CD14-positive monocyte (primary cell): ENCODE data around the gene BANK1. TPM values are rescaled to one million over a fixed set of nuclear protein-coding genes. Genes with fewer than 3 reads are reported as not detected.

ENCODE experiments used
- DNase-seq, 3 donors: peaks; one replicate each; pipeline ENCODE4 v3.0.0-alpha.2; 2011 to 2022
- H2AFZ ChIP-seq: 2 replicates; pipeline ENCODE4 v1.6.0; 2012; ENCODE audit warnings: mild to moderate bottlenecking, low read depth, low read length, inconsistent platforms; ENCODE audit not compliant: insufficient read depth, poor library complexity, severe bottlenecking
- H3K27ac ChIP-seq, 2 donors: 1 replicate in 1 of 2; 2 replicates in 1 of 2; pipeline ENCODE4 v1.5.1; 2012 to 2013; ENCODE audit warnings: low read length in 2 of 2, control low read depth in 1 of 2, inconsistent platforms in 1 of 2, low read depth in 1 of 2, mild to moderate bottlenecking in 1 of 2
- H3K27me3 ChIP-seq, 2 donors: one replicate each; pipeline versions ENCODE4 v1.6.0 to v1.6.1; 2011 to 2013; ENCODE audit warnings: low read length in 2 of 2; ENCODE audit not compliant: control insufficient read depth in 2 of 2, insufficient read depth in 2 of 2
- H3K36me3 ChIP-seq, 2 donors: replicated peaks in 1 of 2; 1 replicate in 1 of 2; 2 replicates in 1 of 2; pipeline versions ENCODE4 v1.5.1 to v1.6.1; 2012 to 2013; ENCODE audit warnings: low read length in 2 of 2, control low read depth in 1 of 2, inconsistent platforms in 1 of 2, mild to moderate bottlenecking in 1 of 2; ENCODE audit not compliant: insufficient read depth in 2 of 2, control insufficient read depth in 1 of 2
- H3K4me1 ChIP-seq, 2 donors: 1 replicate in 1 of 2; 2 replicates in 1 of 2; pipeline versions ENCODE4 v1.5.1 to v1.6.1; 2012 to 2013; ENCODE audit warnings: low read length in 2 of 2, control low read depth in 1 of 2, inconsistent platforms in 1 of 2, mild to moderate bottlenecking in 1 of 2, moderate library complexity in 1 of 2; ENCODE audit not compliant: insufficient read depth in 2 of 2, control insufficient read depth in 1 of 2
- H3K4me2 ChIP-seq: replicated peaks from 2 replicates; pipeline ENCODE3; 2012; ENCODE audit warnings: low read length, moderate library complexity, mild to moderate bottlenecking; ENCODE audit not compliant: poor library complexity, severe bottlenecking; ENCODE audit errors: extremely low read depth
- H3K4me3 ChIP-seq, 3 experiments: fragments of 200-600 bp in 1 of 3; sonication (generic) in 1 of 3; replicated peaks in 1 of 3; 1 replicate in 2 of 3; 2 replicates in 1 of 3; pipeline ENCODE4 v1.5.1; 2011 to 2013; ENCODE audit warnings: low read length in 3 of 3, mild to moderate bottlenecking in 3 of 3, control low read depth in 2 of 3, low read depth in 2 of 3, inconsistent platforms in 1 of 3, moderate library complexity in 1 of 3
- H3K79me2 ChIP-seq: 2 replicates; pipeline ENCODE4 v1.6.0; 2012; ENCODE audit warnings: mild to moderate bottlenecking, control low read depth, inconsistent platforms, low read length, moderate library complexity; ENCODE audit not compliant: insufficient read depth
- H3K9ac ChIP-seq: 2 replicates; pipeline ENCODE4 v1.6.0; 2017; ENCODE audit warnings: low read length, mild to moderate bottlenecking; ENCODE audit not compliant: insufficient read depth, poor library complexity, severe bottlenecking
- H3K9me3 ChIP-seq, 2 donors: replicated peaks in 1 of 2; 1 replicate in 1 of 2; 2 replicates in 1 of 2; pipeline versions ENCODE4 v1.5.1 to v1.6.1; 2012 to 2013; ENCODE audit warnings: low read length in 2 of 2, control low read depth in 1 of 2; ENCODE audit not compliant: control insufficient read depth in 1 of 2, insufficient read depth in 1 of 2
- H4K20me1 ChIP-seq: 2 replicates; pipeline ENCODE4 v1.6.0; 2012; ENCODE audit warnings: mild to moderate bottlenecking, low read length, control low read depth, moderate library complexity; ENCODE audit not compliant: insufficient read depth
- H3K27ac Mint-ChIP-seq, 7 donors: one replicate each; pipeline ENCODE4 v1.8.0; 2020; ENCODE audit warnings: mild to moderate bottlenecking in 7 of 7, mixed read lengths in 7 of 7, moderate library complexity in 6 of 7, inconsistent platforms in 2 of 7
- H3K27me3 Mint-ChIP-seq, 3 donors: one replicate each; pipeline ENCODE4 v1.8.0; 2021 to 2022; ENCODE audit warnings: low read depth in 3 of 3, mild to moderate bottlenecking in 3 of 3, mixed read lengths in 3 of 3, moderate library complexity in 3 of 3, inconsistent platforms in 1 of 3
- H3K36me3 Mint-ChIP-seq, 2 donors: one replicate each; pipeline ENCODE4 v1.8.0; 2020; ENCODE audit warnings: mixed read lengths in 2 of 2, inconsistent platforms in 1 of 2, mild to moderate bottlenecking in 1 of 2
- H3K4me1 Mint-ChIP-seq: one replicate; pipeline ENCODE4 v1.8.0; 2020; ENCODE audit warnings: mild to moderate bottlenecking, mixed read lengths
- H3K4me3 Mint-ChIP-seq, 2 donors: one replicate each; pipeline ENCODE4 v1.8.0; 2020; ENCODE audit warnings: mild to moderate bottlenecking in 2 of 2, mixed read lengths in 2 of 2, moderate library complexity in 1 of 2
- H3K9me3 Mint-ChIP-seq, 7 donors: one replicate each; pipeline ENCODE4 v1.8.0; 2020 to 2022; ENCODE audit warnings: mixed read lengths in 7 of 7, mild to moderate bottlenecking in 6 of 7, moderate library complexity in 6 of 7, inconsistent platforms in 2 of 7
- WGBS: methylation state at CpG from one replicate; pipeline ENCODE4 v1.1.5; 2013; ENCODE audit warnings: missing lambda C conversion rate; ENCODE audit not compliant: insufficient coverage; 5-methylcytosine and 5-hydroxymethylcytosine counted together
- intact Hi-C, 2 donors: fragments of 100-400 bp; cut with micrococcal nuclease; formaldehyde crosslinking; loops; one replicate each; pipeline versions ENCODE4 v1.15.0 to v1.15.1; 2023
- polyA plus RNA-seq, 3 donors: library from polyadenylated mRNA; depleted of rRNA in 1 of 3; unstranded in 2 of 3; stranded (reverse) in 1 of 3; fragments of 300-500 nt in 2 of 3; fragments of >200 nt in 1 of 3; fragmentation: Illumina TruSeq in 2 of 3; gene quantifications; 1 replicate in 2 of 3; 2 replicates in 1 of 3; pipeline ENCODE4 v1.2.3, GENCODE V29; 2012 to 2021
- TF ChIP-seq, protein P1 (sequence below): fragments of 200-600 bp; IDR thresholded peaks from one replicate; pipeline ENCODE4 v1.8.0; 2022; ENCODE audit warnings: antibody characterized with exemption, mild to moderate bottlenecking

BANK1 gene
- polyA plus RNA-seq, 3 donors: 2.6 to 5.2 (median 2.9) TPM

DNA sequence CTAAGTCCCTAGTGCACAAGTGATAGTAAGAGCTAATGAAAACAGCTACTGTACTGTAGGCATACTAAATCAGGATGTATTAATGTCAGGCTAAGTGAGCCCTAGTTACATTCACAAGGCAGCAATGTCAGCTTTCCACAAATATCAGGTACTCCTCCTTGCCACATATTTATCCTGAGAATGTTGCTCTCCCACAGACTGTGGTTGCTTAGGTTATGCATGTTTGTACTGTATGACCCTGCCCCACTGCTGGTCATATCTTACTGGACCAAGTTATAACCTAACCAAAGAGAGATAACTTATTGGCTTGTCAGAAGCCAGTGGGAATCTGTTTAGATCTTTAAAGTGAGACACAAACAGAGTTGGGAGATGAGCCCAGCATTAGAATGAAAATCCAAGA is 313.7 kb downstream of the BANK1 start:
- H3K4me1 Mint-ChIP-seq: no peaks in the 10 kb centered on the region

DNA sequence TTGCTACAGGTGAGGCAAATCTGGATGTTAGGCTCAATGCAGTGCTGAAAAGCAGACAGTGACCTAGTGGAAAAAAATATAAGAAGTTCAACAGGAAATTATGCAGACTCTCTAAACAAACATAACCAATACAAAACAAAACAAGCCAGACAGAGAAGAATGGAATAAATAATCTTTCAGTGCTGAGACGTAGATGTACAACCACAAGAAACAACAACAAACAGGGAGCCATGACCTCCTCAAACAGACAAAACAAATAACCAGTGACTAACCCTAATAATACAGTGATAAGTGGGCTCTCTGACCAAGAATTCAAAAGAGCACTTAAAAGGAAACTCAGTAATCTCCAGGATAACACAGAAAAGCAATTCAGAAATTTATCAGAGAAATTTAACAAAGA is 315.5 kb downstream of the BANK1 start:
- H3K36me3 ChIP-seq: no peaks in the 10 kb centered on the region
- Mint-ChIP-seq H3K36me3 (no peaks in the 10 kb centered on the region), H3K4me1 (no peaks in the 10 kb centered on the region), H3K4me3 (no peak overlapping the region), H3K27ac (no peak overlapping the region), H3K27me3 (no peaks in the 10 kb centered on the region), H3K9me3 (peaks cover 10 to 30% (median 18%) of the 10 kb centered on the region in 7 donors)
- no peak for DNase-seq
- no peak overlapping the region for H3K4me2 ChIP-seq
- no peaks in the 10 kb centered on the region for H3K27me3 ChIP-seq
- no peaks in the 10 kb centered on the region for H3K79me2 ChIP-seq
- no peak overlapping the region for H3K9ac ChIP-seq
- peaks cover 7 to 22% of the 10 kb centered on the region in 2 donors for H3K9me3 ChIP-seq
- H2AFZ ChIP-seq: no peak overlapping the region
- no peak overlapping the region for H3K4me3 ChIP-seq
- no CpG with 5 or more reads among the region's 1 CpG for WGBS
- H3K4me1 ChIP-seq: no peaks in the 10 kb centered on the region
- no peak overlapping the region for H3K27ac ChIP-seq
- no peaks in the 10 kb centered on the region for H4K20me1 ChIP-seq
- intact Hi-C loops: no loop called here
- TF ChIP-seq, protein P1, sequence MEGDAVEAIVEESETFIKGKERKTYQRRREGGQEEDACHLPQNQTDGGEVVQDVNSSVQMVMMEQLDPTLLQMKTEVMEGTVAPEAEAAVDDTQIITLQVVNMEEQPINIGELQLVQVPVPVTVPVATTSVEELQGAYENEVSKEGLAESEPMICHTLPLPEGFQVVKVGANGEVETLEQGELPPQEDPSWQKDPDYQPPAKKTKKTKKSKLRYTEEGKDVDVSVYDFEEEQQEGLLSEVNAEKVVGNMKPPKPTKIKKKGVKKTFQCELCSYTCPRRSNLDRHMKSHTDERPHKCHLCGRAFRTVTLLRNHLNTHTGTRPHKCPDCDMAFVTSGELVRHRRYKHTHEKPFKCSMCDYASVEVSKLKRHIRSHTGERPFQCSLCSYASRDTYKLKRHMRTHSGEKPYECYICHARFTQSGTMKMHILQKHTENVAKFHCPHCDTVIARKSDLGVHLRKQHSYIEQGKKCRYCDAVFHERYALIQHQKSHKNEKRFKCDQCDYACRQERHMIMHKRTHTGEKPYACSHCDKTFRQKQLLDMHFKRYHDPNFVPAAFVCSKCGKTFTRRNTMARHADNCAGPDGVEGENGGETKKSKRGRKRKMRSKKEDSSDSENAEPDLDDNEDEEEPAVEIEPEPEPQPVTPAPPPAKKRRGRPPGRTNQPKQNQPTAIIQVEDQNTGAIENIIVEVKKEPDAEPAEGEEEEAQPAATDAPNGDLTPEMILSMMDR: no peak

More for the DNA sequence above, 313.7 kb downstream of the BANK1 start:
- H3K4me2 ChIP-seq: no peak overlapping the region
- H3K4me3 ChIP-seq: no peak overlapping the region
- peaks cover 7 to 22% of the 10 kb centered on the region in 2 donors for H3K9me3 ChIP-seq
- H3K9ac ChIP-seq: no peak overlapping the region
- H3K79me2 ChIP-seq: no peaks in the 10 kb centered on the region
- no peaks in the 10 kb centered on the region for H3K4me1 ChIP-seq
- Mint-ChIP-seq H3K4me3 (no peak overlapping the region), H3K9me3 (peaks cover 10 to 21% (median 18%) of the 10 kb centered on the region in 7 donors), H3K36me3 (no peaks in the 10 kb centered on the region), H3K27me3 (no peaks in the 10 kb centered on the region), H3K27ac (no peak overlapping the region)
- no peak overlapping the region for H2AFZ ChIP-seq
- intact Hi-C loops: no loop called here
- H3K36me3 ChIP-seq: no peaks in the 10 kb centered on the region
- TF ChIP-seq, protein P1: no peak
- no peaks in the 10 kb centered on the region for H4K20me1 ChIP-seq
- H3K27me3 ChIP-seq: no peaks in the 10 kb centered on the region
- H3K27ac ChIP-seq: no peak overlapping the region
- DNase-seq: no peak
